Measurements from ENCODE around the gene TRMU. TPM values are rescaled to one million over a fixed set of nuclear protein-coding genes. Genes with fewer than 3 reads are reported as not detected.

The TRMU gene
- total RNA-seq, 1 experiment from 2014 or later = 48.8 TPM

DNA sequence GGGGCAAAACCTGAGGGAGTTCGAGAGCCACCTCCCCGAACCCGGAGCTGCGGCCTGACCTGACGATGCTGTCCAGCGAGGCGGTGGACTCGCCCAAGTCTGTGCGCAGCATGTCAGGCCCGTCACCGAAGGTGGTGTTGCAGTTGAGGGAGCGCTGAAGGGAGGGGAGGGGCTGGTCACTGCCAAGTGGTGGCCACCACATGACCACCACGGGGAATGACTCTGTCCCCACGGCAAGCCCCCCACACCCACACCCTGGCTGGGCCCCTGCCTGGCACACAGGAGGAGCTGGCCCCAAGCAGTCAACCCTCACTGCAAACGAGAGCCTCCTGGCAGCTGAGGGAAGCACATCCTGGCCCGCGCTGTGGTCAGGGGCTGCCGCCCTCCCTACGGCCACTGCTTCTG lies 30.8 kb downstream of the TRMU start:
- in situ Hi-C loops (cut with HindIII; ENCODE audit: low pct_unique_long_range_greater_than_20kb, low sequenced_read_pairs) (no loop called here), intact Hi-C loops (cut with micrococcal nuclease; ENCODE audit: unreplicated experiment) (loop anchor here (2.0 kb wide), 1 partner anchor 176 kb away; no protein-coding TSS in a partner anchor)
- Histone ChIP-seq H3K9me3 (ENCODE audit: control insufficient read depth, insufficient read depth, low read depth, low read length) (no peaks in the 10 kb centered on the region), H3K36me3 (ENCODE audit: control insufficient read depth, insufficient read depth, low read length) (no peaks in the 10 kb centered on the region), H3K4me1 (ENCODE audit: control insufficient read depth, insufficient read depth, low read length) (no peaks in the 10 kb centered on the region), H3K27ac (ENCODE audit: low read length) (no peak overlapping the region), H3K4me3 (ENCODE audit: low read depth in 2 of 2, low read length in 2 of 2) (no peak overlapping the region), H3K27me3 (ENCODE audit: control insufficient read depth, insufficient read depth, low read length) (no peaks in the 10 kb centered on the region)
- ChIA-PET POLR2A (no interaction called here), CTCF (no interaction called here)
- BruUV-seq (replicated peaks) = no TSS peak
- DNase-seq (ENCODE audit: low read depth, low spot score) = no peak
- TF ChIP-seq, protein P1, sequence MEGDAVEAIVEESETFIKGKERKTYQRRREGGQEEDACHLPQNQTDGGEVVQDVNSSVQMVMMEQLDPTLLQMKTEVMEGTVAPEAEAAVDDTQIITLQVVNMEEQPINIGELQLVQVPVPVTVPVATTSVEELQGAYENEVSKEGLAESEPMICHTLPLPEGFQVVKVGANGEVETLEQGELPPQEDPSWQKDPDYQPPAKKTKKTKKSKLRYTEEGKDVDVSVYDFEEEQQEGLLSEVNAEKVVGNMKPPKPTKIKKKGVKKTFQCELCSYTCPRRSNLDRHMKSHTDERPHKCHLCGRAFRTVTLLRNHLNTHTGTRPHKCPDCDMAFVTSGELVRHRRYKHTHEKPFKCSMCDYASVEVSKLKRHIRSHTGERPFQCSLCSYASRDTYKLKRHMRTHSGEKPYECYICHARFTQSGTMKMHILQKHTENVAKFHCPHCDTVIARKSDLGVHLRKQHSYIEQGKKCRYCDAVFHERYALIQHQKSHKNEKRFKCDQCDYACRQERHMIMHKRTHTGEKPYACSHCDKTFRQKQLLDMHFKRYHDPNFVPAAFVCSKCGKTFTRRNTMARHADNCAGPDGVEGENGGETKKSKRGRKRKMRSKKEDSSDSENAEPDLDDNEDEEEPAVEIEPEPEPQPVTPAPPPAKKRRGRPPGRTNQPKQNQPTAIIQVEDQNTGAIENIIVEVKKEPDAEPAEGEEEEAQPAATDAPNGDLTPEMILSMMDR (IDR thresholded peaks at IDR 0.05) = no peak
- TF ChIP-seq POLR2AphosphoS5 (IDR thresholded peaks at IDR 0.05; ENCODE audit: low read depth, low read length) = no peak
- TF ChIP-seq SIN3A (IDR thresholded peaks at IDR 0.05; ENCODE audit: borderline replicate concordance, insufficient read depth, low read depth, low read length) = no peak
- no peak for TF ChIP-seq TCF7L2 (IDR thresholded peaks at IDR 0.05; ENCODE audit: low read depth, low read length)
- TF ChIP-seq REST (IDR thresholded peaks at IDR 0.05; ENCODE audit: insufficient read depth in 1 of 2, low read depth in 2 of 2, low read length in 1 of 2) = no peak
- no peak for ATAC-seq

DNA sequence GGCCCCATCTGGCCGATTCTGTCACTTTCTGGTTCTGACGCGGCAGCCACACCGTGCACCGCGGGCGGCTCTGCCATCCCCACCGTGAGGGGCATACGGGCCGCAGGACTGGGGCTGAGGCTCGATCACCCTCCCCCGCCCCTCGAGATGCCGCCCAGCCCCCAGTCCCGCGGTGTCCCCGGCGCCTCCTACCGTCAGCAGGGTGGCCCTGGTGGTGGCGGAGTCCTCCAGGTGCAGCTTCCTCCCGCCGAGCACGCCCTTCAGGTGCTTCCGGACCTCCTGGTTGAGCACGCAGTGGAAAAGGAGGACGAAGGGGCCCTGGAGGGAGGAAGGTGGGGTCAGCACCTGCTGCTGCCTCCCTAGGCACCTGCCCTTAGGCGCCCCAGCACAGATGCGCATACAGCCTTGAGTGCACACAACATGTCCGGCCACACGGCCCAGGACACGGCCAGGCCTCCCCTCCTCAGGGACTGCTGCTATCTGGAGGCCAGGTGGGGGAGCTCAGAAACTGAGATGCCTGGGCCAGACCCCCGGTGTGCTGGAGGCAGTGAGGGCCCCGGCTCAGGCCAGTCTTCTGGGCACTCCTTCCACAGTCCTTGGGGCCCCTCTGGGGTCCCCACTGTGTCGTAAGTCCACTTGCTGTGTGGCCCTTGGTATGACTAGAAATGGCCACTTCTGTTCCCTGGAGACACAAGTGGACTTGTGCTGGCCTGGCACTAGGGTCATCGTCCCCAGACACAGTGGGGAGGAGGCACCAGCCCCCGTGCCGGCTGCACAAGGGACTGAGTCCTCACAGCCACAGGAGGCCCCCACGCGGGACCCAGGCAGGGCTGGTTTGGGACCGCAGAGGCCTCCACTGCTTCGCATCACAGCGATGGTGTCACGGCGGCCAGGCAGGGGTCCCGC lies 31.5 kb downstream of the TRMU start:
- TF ChIP-seq, protein P1 (IDR thresholded peaks at IDR 0.05) = no peak
- no peak for TF ChIP-seq REST (IDR thresholded peaks at IDR 0.05; ENCODE audit: insufficient read depth in 1 of 2, low read depth in 2 of 2, low read length in 1 of 2)
- no peak for TF ChIP-seq TCF7L2 (IDR thresholded peaks at IDR 0.05; ENCODE audit: low read depth, low read length)
- no peak for TF ChIP-seq SIN3A (IDR thresholded peaks at IDR 0.05; ENCODE audit: borderline replicate concordance, insufficient read depth, low read depth, low read length)
- TF ChIP-seq POLR2AphosphoS5 (IDR thresholded peaks at IDR 0.05; ENCODE audit: low read depth, low read length) = no peak
- ATAC-seq = peak; percentile 43
- in situ Hi-C loops (cut with HindIII; ENCODE audit: low pct_unique_long_range_greater_than_20kb, low sequenced_read_pairs) = no loop called here
- Histone ChIP-seq H3K9me3 (ENCODE audit: control insufficient read depth, insufficient read depth, low read depth, low read length) (no peaks in the 10 kb centered on the region), H3K4me3 (ENCODE audit: low read depth in 2 of 2, low read length in 2 of 2) (no peak overlapping the region), H3K36me3 (ENCODE audit: control insufficient read depth, insufficient read depth, low read length) (no peaks in the 10 kb centered on the region), H3K27ac (ENCODE audit: low read length) (no peak overlapping the region), H3K27me3 (ENCODE audit: control insufficient read depth, insufficient read depth, low read length) (no peaks in the 10 kb centered on the region), H3K4me1 (ENCODE audit: control insufficient read depth, insufficient read depth, low read length) (no peaks in the 10 kb centered on the region)
- intact Hi-C loops (cut with micrococcal nuclease; ENCODE audit: unreplicated experiment) = loop anchor here (2.0 kb wide), 1 partner anchor 176 kb away; no protein-coding TSS in a partner anchor
- POLR2A ChIA-PET = no interaction called here
- no TSS peak for BruUV-seq (replicated peaks)
- no peak for DNase-seq (ENCODE audit: low read depth, low spot score)
- CTCF ChIA-PET = interaction anchor here (0.8 to 1.5 kb wide), 10 partner anchors 10 to 197 kb away, joined by 3 to 15 read pairs (median 3); partner anchors contain the start of gene CELSR1
